Stimulated activated CD4-positive, alpha-beta T cell treated with anti-CD3 and anti-CD28 coated beads, Interleukin-2, amount 100 ng/mL, for 4 hours (primary cell): ENCODE measurements around the gene HOXA13.
A peak's percentile ranks its signal among the peaks of the same experiment; 100 is the strongest.

Source experiments
- DNase-seq: peaks from one replicate; pipeline ENCODE4 v3.0.0-alpha.2; 2020; ENCODE audit warnings: low read depth

Gene HOXA13

DNA sequence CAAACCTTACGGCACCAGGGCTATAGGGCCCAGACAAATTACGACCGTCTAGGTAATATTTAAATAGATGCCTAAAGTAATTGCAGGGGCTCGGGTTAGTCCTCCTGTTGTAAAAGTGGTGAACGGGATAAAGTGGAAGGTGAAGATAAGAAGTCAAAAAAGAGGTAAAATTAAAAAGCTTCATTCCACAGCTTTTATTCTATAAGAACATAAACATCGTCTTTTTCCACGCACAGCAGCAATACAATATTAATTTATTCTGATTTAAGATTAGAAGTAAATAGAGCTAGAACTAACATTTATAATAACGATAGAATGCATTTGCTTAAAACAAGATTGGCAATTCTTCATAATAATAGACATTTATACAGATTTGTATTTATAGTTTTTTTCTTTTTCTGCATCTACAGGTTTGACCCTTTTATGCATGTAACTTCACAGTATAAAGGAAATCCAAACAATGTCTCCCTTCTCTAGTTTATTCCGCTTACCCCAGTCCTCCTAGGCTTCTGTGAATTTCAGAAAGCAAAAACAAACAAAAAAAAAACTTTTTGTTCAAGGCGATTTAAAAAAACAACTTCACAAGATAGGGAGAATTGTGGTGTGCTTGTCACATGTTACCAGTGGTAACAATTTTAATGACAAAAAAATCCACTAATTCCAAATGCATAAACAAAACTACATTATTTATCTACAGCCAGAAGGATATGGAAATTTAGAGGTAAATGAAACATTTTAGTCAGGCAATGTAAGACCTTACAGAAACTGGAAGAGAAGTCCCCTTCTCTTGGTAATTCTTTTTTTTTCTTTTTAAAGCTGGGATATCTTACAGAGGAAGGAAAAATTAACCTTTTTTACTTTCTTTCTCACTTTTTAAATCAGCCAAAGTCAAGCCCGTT, 29.2 kb downstream of the HOXA13 start:
- no peak for DNase-seq

DNA sequence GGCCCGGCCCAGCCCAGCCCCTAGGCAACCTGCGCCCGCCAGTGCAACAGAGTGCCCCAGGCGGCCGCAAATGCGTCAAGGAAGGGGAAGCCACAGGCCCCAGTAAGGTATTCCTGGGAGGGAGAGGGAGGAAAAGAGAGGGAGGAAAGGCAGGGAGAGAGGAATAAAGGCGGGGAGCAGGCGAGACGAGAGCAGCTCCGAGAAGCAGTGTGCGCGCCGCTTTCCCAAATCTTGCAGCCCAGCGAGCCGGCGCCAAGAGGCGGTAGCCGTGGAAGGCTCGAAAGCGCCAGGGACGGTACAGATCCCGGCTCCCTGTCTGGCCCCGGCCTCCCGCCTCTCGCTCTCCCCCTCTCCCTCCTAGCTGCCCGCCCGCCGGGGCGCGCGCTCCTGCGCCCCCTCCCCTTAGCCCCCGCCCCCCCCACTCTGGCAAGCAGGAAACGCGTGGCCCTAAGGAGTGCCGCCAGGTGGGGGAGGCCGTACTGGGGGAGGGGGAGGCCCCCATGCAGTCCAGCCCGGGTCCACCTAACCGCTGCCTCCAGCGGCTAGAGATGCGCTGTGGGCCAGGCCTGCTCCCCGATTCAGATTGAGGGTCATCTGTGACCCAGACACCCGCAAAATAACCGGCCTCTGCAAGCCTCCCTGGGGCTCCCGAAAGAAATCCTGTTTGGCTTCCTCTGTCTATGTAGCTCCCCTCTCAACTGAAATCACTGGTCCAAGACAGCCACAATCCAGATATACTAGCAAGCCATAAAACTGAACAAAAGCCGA, 30.0 kb downstream of the HOXA13 start:
- DNase-seq: no peak

DNA sequence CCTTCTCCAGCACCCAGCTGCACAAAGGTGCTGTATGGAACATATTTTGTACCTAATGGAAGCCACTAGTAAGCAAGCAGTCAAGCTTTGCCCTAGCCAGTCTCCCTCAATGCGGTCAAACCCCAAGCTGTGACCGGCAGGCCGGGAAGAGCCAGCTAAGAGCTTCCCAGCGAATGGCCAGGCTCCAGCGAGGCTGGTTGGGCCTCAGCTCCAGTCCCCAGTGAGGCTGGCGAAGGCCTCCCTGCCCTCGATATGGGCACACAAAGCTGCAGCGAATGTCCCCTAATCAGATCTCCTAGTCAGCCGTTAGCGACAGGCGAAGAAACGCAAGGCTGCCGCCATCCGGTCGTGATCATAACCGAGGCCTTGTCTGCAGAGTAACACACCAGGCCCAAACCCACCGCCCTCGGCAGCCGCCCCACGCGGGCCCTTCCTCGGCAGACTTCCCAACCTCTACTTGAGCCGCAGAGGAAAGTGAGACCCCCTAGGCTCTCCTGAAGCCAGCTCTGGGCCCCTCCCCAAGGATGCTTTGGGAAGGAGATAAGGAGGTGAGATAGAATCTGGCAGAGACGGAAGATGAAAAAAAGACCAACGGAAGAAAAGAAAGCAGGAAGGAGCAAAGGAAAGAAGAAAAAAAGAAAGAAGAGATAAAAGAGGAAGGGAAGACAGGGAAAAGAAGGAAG, 31.5 kb downstream of the HOXA13 start:
- DNase-seq: no peak

DNA sequence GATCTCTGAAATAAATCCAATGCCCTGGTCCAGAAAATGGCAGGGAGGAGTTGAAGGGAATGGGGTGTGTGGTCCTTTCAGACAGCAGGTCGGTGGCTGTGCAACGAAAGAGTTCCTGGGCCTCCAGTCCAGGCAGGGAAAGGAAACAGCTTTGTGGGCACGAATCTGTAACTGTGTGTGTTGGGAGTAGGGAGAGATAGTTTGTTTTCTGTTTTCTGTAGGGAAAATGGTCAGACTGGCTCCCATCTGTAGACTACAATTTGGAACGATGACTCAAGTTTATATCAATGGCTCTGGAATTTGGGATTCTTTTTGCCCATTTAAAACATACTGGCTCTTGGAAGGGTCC, 32.0 kb downstream of the HOXA13 start:
- no peak for DNase-seq

DNA sequence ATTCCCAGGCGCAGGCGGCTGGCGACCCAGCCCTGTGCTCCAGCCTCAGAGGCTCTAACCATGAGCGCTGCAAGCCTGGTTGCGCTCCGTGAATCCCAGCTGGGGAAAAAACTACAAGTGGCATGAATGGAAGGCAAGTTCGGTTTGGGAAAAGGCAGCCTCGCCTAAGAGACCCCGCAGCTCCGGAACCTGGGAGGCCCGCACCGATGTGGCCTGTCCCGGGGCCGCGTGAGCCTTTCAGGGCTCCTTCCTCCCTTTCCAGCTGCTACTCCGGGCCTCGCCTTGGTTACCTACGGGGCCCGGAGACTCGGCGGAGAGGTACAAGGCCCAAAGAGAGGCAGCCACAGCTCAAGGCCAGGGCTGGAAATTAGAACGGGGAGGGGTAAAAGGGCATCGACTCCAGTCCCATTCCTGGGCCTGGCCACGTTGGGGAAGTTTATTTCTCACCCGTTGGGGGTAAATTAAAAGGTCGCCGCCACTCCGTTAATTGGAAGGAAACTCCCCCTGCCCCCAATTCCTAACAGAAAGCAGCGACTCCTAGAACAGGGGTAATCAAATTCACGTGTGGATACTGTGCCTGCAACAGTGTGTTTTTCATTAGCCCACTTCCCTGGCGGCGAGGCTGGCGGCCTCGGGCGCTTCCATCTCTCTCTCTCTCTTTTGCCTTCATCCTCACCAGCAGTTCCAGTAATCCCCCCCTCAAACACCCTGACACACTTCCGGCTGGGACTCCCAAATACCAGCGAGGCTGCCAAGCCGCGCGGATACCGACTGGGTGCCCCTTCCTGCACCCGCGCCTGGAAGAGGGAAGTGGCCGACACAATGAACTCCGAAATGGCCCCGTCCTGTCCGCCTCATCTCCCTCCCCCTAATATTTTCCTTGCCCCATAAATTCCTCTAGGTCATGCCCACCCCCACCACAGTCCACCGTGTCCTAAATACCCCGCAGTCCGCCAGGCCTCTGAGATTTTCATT, 33.1 kb downstream of the HOXA13 start:
- no peak for DNase-seq

DNA sequence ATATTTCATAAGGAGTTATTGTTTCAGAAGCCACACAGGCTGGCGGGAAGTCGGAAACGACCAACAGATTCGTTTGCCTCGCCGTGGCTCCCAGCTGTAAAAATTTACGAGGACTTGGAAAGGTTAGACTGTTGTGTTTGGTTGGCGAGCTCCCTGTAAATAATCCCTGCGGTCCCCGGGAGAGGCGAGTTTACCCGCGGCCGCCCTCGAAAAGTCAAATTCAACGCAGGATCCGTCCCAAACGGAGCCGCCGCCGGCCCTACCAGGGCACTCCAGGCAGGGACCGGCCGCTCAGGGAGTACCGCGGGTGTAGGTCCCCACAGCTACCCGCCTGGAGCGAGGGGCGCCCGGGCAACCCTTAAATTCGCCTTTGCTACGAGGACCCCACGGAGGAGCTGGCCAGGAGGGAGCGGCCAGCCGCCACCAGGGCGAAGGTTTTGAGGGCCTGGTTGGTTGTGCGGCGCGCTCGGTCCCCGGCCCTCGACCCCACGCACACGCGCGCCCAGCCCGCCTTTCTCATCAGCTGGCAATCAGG, 33.8 kb downstream of the HOXA13 start:
- DNase-seq: no peak

DNA sequence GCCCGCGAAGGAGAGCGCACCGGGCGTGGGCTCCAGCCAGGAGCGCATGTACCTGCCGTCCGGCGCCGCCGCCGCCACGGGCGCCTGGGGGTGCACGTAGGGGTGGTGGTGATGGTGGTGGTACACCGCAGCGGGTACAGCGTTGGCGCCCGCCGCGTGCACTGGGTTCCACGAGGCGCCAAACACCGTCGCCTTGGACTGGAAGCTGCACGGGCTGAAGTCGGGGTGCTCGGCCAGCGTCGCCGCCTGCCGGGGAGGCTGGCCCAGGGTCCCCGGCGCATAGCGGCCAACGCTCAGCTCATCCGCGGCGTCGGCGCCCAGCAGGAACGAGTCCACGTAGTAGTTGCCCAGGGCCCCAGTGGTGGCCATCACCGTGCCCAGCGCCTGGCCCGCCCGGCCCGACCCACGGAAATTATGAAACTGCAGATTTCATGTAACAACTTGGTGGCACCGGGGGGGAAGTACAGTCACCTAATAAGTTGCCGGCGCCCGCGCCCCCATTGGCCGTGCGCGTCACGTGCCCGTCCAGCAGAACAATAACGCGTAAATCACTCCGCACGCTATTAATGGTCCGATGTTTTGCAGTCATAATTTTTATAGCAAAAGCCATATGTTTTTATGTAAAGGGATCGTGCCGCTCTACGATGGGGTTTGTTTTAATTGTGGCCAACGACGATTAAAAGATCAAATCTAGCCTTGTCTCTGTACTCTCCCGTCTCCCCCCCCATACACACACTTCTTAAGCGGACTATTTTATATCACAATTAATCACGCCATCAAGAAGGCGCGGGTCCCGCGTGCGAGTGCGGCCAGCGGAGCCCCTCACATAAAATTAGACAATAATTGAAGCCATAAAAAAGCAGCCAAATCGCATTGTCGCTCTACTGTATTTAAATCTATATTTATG, 34.5 kb downstream of the HOXA13 start, which contains the start of gene HOXA9:
TSS of gene HOXA9 (minus strand) at position 449 of the 907 bp plus-strand sequence. CDS start at position 369, 80 bp downstream.
- DNase-seq: no peak

DNA sequence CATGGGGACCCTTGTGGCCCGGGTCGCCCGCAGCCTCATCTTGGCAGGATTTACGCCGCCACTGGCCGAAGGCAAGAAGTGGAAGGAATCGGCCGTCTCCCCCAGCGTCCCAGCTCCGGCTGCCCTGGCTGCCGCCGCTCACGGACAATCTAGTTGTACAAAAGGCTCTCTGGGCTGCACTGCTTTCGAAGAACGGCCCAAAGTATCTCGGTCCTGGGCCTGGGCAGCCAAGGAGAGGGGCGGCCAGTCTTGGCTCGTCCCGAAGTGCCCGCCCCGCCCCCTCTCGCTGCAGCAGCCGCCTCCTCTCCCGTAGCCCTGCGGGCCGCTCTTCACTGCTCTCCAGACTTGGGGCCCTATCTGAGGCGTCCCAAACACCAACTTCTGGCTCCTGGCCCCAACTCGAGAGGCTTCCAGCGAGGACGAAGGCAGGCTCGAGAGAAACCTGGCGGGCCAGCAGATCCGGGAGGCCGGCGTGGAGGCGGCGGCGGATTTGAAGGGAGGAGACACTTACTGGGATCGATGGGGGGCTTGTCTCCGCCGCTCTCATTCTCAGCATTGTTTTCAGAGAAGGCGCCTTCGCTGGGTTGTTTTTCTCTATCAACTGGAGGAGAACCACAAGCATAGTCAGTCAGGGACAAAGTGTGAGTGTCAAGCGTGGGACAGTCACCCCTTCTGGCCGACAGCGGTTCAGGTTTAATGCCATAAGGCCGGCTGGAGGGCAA, 35.4 kb downstream of the HOXA13 start:
- DNase-seq: no peak

DNA sequence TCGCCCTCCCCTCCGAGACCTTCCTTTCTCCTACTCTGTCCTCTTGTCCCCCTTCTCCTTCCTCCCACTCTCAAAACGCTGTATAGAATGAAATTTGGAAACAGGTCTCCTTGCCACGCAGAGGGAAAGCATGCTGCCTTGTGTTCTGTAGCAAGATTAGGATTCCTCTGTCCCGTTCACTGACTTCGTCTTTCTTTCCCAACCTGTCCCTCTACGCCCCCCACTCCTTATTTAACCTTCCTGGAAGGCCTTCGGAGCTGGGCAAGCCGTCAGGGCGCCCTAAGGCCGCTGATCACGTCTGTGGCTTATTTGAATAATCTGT, 35.9 kb downstream of the HOXA13 start:
- DNase-seq: no peak

DNA sequence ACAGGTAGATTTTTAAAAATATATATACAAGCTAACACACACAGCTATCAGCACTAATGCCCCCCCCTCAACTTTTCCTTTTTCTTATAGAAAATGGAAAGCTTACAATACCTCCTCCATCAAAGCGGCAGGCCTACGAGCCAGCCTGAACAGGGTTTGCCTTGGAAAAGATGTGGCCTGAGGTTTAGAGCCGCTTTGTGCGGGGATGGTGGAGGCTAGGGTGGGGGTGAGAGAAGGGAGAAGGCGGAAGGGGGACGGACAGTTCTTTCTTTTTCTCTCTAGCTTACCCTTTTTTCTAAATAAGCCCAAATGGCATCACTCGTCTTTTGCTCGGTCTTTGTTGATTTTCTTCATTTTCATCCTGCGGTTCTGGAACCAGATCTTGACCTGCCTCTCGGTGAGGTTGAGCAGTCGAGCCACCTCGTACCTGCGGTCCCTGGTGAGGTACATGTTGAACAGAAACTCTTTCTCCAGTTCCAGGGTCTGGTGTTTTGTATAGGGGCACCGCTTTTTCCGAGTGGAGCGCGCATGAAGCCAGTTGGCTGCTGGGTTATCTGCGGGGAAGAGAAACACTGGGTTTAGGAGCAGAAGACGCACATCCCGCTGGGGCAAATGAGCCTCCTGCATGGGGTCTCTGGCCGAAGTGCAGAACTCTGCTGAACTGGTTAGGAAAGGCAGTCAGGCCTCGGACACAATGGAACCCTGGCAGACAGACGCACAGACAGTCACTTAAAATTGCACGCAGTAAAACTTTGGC, 36.4 kb downstream of the HOXA13 start:
- no peak for DNase-seq

DNA sequence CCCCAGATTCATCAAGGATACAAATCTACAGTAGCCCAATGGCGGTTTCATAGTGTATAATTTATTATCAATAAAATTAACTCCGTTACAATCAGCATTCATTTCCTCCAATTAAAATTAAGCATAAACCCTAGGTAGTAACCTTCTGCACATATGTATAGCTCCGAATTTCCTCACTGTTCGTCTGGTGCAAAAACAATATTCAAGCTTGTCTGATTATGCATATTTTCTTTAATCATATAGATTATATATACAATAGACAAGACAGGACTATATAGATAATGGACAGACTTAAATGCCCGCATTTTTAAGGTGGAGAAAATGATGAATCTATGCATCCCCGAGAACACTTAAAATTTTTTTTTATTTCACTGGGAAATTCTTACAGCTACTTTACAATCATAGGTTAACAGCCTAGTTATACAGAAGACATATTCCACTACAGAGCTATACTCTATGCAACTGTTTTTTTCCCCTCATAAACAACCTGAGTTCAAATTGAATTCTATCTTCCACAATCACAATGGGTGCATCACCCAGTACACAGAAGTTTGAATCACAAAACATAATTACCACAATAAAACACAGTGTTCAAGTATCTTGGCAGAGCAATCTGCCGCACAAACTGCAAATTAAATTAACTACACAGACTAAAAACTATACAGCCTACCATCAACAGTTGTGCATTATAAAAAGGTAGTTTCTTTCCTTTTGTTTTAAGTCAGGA, 37.2 kb downstream of the HOXA13 start:
- DNase-seq: no peak

DNA sequence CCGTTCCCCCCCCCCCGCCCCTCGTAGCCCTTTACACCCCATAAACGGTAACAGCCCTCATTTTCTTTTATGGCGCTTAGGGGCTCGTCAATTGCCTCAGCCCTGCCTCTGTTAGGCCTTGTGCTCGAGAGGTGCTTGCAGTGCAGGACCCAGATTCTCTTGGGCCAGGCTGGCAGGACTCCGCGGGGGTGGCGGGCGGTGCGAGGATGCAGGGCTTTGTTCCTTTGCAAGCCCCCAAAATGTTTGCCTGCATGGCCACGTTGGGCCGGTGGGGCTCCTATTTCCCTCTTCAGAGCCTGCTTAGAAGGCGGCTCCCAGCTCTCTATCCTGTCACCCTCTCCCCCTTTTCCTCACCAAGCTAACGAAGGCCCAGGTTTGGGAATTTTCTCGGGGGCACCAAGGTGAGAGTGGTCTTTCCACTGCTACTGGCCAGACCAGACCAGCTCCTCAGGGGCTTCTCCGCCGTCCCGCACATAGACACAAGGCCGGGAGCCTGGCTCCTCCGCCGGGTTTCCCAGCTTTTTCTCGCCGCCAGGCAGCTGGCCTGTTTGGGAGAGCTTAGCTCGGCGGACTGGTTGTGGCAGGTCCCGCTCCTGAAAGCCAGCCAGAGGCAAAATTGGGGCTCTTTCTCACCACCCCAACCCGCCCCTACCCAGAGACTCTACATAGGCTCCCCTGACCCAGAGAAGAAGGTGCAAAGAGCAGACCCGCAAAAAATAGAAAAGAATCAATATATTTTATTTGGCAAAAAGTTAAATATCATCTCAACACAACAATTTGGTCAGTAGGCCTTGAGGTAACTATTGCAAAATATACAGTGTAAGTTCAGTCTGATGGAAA, 38.0 kb downstream of the HOXA13 start:
- no peak for DNase-seq

DNA sequence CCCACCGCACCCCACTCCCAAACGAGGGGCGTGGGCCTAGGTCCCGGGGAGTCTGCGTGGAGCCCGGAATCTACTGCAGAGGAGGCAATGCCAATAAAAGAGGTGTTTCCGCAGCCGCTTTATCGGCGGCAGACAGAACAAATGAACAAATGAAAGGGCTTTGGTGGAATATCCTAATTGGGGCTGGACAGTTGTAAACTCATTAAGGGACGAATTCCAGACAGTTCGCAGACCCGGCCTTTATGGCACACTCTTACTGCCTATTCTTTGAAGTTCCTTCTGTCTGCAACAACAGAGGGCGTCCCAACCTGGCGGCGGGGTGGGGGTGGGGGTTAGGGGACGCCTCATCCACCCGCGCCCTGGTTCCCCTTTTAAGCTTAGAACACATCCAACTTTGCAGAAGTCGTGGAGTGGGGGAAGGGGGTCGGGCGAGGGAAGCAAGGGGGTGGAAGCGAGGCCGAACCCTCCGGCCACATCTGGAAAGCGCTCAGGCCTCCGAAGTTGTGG, 38.6 kb downstream of the HOXA13 start:
- no peak for DNase-seq

DNA sequence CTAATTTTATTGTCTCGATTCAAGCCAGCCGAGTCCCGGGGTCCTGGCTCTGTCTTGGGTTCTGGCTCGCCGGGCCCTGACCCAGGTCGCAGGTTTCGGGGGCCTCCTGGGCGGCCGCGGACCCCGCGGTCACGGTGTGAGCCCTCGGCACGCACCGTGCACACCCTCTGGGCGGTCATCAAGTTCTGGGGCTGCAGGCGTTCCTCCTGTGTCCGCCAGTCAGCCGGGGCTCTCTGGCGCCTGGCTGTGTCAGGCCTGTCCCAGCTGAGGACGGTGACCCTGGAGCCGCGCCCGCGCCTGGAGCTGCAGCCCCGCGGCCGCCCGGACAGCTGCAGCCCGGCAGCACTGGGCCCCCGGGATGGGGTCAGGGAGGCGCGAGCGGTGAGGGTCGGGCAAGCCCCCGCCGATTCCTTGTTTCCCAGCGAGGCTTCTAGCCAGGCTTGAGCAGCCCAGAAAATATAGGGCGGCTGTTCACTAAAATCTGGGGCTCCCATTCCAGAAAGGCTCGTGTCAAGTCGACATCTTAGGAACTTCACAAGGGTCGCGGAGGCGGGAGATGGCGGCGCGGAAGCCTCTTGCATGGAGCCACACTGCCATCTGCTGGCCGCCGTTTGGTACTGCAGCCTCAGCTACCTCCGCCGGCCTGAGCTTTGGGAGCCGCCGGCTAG, 39.2 kb downstream of the HOXA13 start:
- peak; percentile 77 for DNase-seq

DNA sequence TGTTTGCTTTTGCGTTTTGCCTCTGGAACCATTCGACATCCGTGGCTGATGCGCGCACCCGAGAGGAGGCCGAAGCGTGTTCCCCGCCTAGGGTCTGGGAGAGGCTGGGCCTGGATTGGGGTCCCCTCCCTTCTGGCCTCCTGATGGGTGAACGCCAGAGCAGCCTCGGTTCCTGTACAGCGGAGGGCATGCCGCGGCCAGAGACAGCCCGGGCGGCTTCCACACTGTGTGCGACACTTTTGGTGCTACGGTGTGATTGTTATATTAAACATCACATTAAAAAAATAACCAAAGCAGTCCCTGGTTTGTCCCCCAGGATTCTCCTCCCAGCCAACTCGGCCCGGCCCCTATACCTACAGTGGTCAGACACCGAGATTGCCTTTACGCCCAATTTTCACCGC, 39.7 kb downstream of the HOXA13 start:
- no peak for DNase-seq
